Globus pallidus (tissue), 1 donor: ENCODE data around the gene LRRTM3.

Source experiments
- DNase-seq: peaks from one replicate; pipeline ENCODE4 v3.0.0-alpha.2; 2015; ENCODE audit warnings: low spot score

The LRRTM3 gene

GRCh38 chr10:67033878-67034277 lies 108.0 kb downstream of the LRRTM3 start:
- no peak for DNase-seq

- no peak for DNase-seq
Measured at GRCh38 chr10:67036808-67037207, 111.0 kb downstream of the LRRTM3 start.

GRCh38 chr10:67043041-67043440 lies 117.2 kb downstream of the LRRTM3 start:
- DNase-seq = no peak

- no peak for DNase-seq
Measured at GRCh38 chr10:67045404-67045803, 119.6 kb downstream of the LRRTM3 start.

- DNase-seq = no peak
Measured at GRCh38 chr10:67046507-67046906, 120.7 kb downstream of the LRRTM3 start.

GRCh38 chr10:67049988-67050387 lies 124.2 kb downstream of the LRRTM3 start:
- DNase-seq = no peak

GRCh38 chr10:67050415-67050814 lies 124.6 kb downstream of the LRRTM3 start:
- DNase-seq = peak; percentile 10

GRCh38 chr10:67072654-67073053 lies 146.8 kb downstream of the LRRTM3 start:
- no peak for DNase-seq

- no peak for DNase-seq
Measured at GRCh38 chr10:67075491-67075971, 149.7 kb downstream of the LRRTM3 start.

GRCh38 chr10:67076144-67076543 lies 150.3 kb downstream of the LRRTM3 start:
- no peak for DNase-seq

GRCh38 chr10:67077376-67077775 lies 151.5 kb downstream of the LRRTM3 start:
- no peak for DNase-seq

GRCh38 chr10:67079126-67079525 lies 153.3 kb downstream of the LRRTM3 start:
- DNase-seq = no peak

GRCh38 chr10:67086327-67087134 lies 160.7 kb downstream of the LRRTM3 start:
- no peak for DNase-seq

- no peak for DNase-seq
Measured at GRCh38 chr10:67087135-67087425, 161.2 kb downstream of the LRRTM3 start.

- no peak for DNase-seq
Measured at GRCh38 chr10:67088036-67088435, 162.2 kb downstream of the LRRTM3 start.

- no peak for DNase-seq
Measured at GRCh38 chr10:67095531-67095930, 169.7 kb downstream of the LRRTM3 start.

GRCh38 chr10:67098461-67098860 lies 172.6 kb downstream of the LRRTM3 start:
- DNase-seq = peak; percentile 35

- DNase-seq = no peak
Measured at GRCh38 chr10:67100951-67101350, 175.1 kb downstream of the LRRTM3 start.

- DNase-seq = no peak
Measured at GRCh38 chr10:67107670-67108069, 181.8 kb downstream of the LRRTM3 start.

GRCh38 chr10:67110286-67110685 lies 184.4 kb downstream of the LRRTM3 start:
- DNase-seq = no peak

GRCh38 chr10:67112765-67113164 lies 186.9 kb downstream of the LRRTM3 start:
- DNase-seq = no peak

GRCh38 chr10:67114945-67115344 lies 189.1 kb downstream of the LRRTM3 start:
- DNase-seq = no peak

GRCh38 chr10:67115972-67116371 lies 190.1 kb downstream of the LRRTM3 start:
- no peak for DNase-seq

GRCh38 chr10:67119651-67120050 lies 193.8 kb downstream of the LRRTM3 start:
- no peak for DNase-seq
